Neural crest cell (in vitro differentiated cells): ENCODE results near the gene VPS37B. TPM values are rescaled to one million over a fixed set of nuclear protein-coding genes. Genes with fewer than 3 reads are reported as not detected.

Source experiments
- DNase-seq: peaks from one replicate; pipeline ENCODE4 v3.0.0; 2021; ENCODE audit warnings: low read depth, mixed read lengths, low spot score
- H3K27ac Mint-ChIP-seq: one replicate; pipeline ENCODE4 v1.8.0; 2021; ENCODE audit warnings: mild to moderate bottlenecking, mixed read lengths; ENCODE audit not compliant: unreplicated experiment
- H3K27me3 Mint-ChIP-seq: 2 replicates; pipeline ENCODE4 v1.8.0; 2021; ENCODE audit warnings: low read depth, mild to moderate bottlenecking, mixed read lengths
- H3K36me3 Mint-ChIP-seq: 2 replicates; pipeline ENCODE4 v1.8.0; 2021; ENCODE audit warnings: low read depth, mild to moderate bottlenecking, mixed read lengths
- H3K4me1 Mint-ChIP-seq: 2 replicates; pipeline ENCODE4 v1.8.0; 2021; ENCODE audit warnings: mixed read lengths
- H3K4me3 Mint-ChIP-seq: one replicate; pipeline ENCODE4 v1.8.0; 2021; ENCODE audit warnings: mild to moderate bottlenecking, mixed read lengths
- H3K9me3 Mint-ChIP-seq: 2 replicates; pipeline ENCODE4 v1.8.0; 2021; ENCODE audit warnings: mixed read lengths
- CTCF ChIP-seq: fragments of 200-600 bp; sonication (generic); conservative IDR thresholded peaks from 2 replicates; pipeline ENCODE4 v1.5.0; 2021; ENCODE audit warnings: antibody characterized with exemption, mild to moderate bottlenecking
- total RNA-seq: library from RNA; stranded (reverse); gene quantifications from 2 replicates; pipeline ENCODE4 v1.2.1, GENCODE V29; 2021

Gene VPS37B
- total RNA-seq, 1 donor from 2014 or later: 41.5 TPM

- Mint-ChIP-seq H3K27ac (peak overlapping the region; percentile 79), H3K9me3 (no peaks in the 10 kb centered on the region), H3K4me1 (peaks cover 72% of the 10 kb centered on the region), H3K36me3 (no peaks in the 10 kb centered on the region), H3K27me3 (no peaks in the 10 kb centered on the region), H3K4me3 (peak overlapping the region; percentile 41)
- DNase-seq: no peak
- TF ChIP-seq CTCF: no peak
These were observed 7.6 kb downstream of the VPS37B start for GRCh38 chr12:122888232-122888752.

GRCh38 chr12:122887819-122888212, 8.1 kb downstream of the VPS37B start:
- Mint-ChIP-seq H3K27me3 (no peaks in the 10 kb centered on the region), H3K27ac (no peak overlapping the region), H3K36me3 (no peaks in the 10 kb centered on the region), H3K9me3 (no peaks in the 10 kb centered on the region), H3K4me1 (peaks cover 69% of the 10 kb centered on the region), H3K4me3 (peak overlapping the region; percentile 1)
- DNase-seq: no peak
- TF ChIP-seq CTCF: no peak

GRCh38 chr12:122886851-122887818, 8.8 kb downstream of the VPS37B start:
- TF ChIP-seq CTCF: no peak
- Mint-ChIP-seq H3K4me3 (peak overlapping the region; percentile 1), H3K27me3 (no peaks in the 10 kb centered on the region), H3K9me3 (no peaks in the 10 kb centered on the region), H3K36me3 (no peaks in the 10 kb centered on the region), H3K4me1 (peaks cover 64% of the 10 kb centered on the region), H3K27ac (peak overlapping the region; percentile 80)
- no peak for DNase-seq

- Mint-ChIP-seq H3K9me3 (no peaks in the 10 kb centered on the region), H3K36me3 (no peaks in the 10 kb centered on the region), H3K4me1 (peaks cover 64% of the 10 kb centered on the region), H3K27me3 (no peaks in the 10 kb centered on the region), H3K4me3 (no peak overlapping the region), H3K27ac (no peak overlapping the region)
- no peak for DNase-seq
- no peak for TF ChIP-seq CTCF
These were observed 9.8 kb downstream of the VPS37B start for GRCh38 chr12:122886161-122886560.

GRCh38 chr12:122884860-122885259, 11.1 kb downstream of the VPS37B start:
- no peak overlapping the region for H3K4me3 Mint-ChIP-seq
- no peak for TF ChIP-seq CTCF
- no peak for DNase-seq
- peaks cover 69% of the 10 kb centered on the region for H3K4me1 Mint-ChIP-seq
- H3K36me3 Mint-ChIP-seq: no peaks in the 10 kb centered on the region
- H3K27ac Mint-ChIP-seq: no peak overlapping the region
- H3K9me3 Mint-ChIP-seq: no peaks in the 10 kb centered on the region
- no peaks in the 10 kb centered on the region for H3K27me3 Mint-ChIP-seq
